Astrocyte (in vitro differentiated cells and primary cell): Measurements from ENCODE around the gene KRT23. TPM values are rescaled to one million over a fixed set of nuclear protein-coding genes. Genes with fewer than 3 reads are reported as not detected.

Experiments used
- DNase-seq: peaks from one replicate; pipeline ENCODE4 v3.0.0-alpha.2; 2010; ENCODE audit warnings: low read depth
- FAIRE-seq: peaks from 2 replicates; lab custom pipeline; 2011; peaks lifted over from hg19 to GRCh38; lab: Jason Lieb, UNC
- H2AFZ ChIP-seq: 2 replicates; pipeline ENCODE4 v1.6.0; 2012; ENCODE audit warnings: low read depth, low read length, inconsistent platforms
- H3K27ac ChIP-seq: 2 replicates; pipeline ENCODE4 v1.5.1; 2011; ENCODE audit warnings: low read depth, low read length, inconsistent platforms
- H3K27me3 ChIP-seq: 2 replicates; pipeline ENCODE4 v1.6.0; 2011; ENCODE audit warnings: low read length, inconsistent platforms; ENCODE audit not compliant: insufficient read depth
- H3K36me3 ChIP-seq: 2 replicates; pipeline ENCODE4 v1.5.1; 2011; ENCODE audit warnings: low read length, inconsistent platforms; ENCODE audit not compliant: insufficient read depth
- H3K4me1 ChIP-seq: 2 replicates; pipeline ENCODE4 v1.5.1; 2011; ENCODE audit warnings: low read length, inconsistent platforms; ENCODE audit not compliant: insufficient read depth
- H3K4me2 ChIP-seq: 2 replicates; pipeline ENCODE4 v1.6.0; 2012; ENCODE audit warnings: low read length, inconsistent platforms
- H3K4me3 ChIP-seq: 2 replicates; pipeline ENCODE4 v1.5.1; 2011; ENCODE audit warnings: low read depth, mild to moderate bottlenecking, low read length, inconsistent platforms; ENCODE audit not compliant: insufficient read depth
- H3K79me2 ChIP-seq: 2 replicates; pipeline ENCODE4 v1.6.0; 2012; ENCODE audit warnings: mild to moderate bottlenecking, low read length, inconsistent platforms; ENCODE audit not compliant: insufficient read depth
- H3K9ac ChIP-seq: 2 replicates; pipeline ENCODE4 v1.6.0; 2012; ENCODE audit warnings: mild to moderate bottlenecking, low read length, inconsistent platforms
- H3K9me3 ChIP-seq: 2 replicates; pipeline ENCODE4 v1.5.1; 2012; ENCODE audit warnings: low read depth, mild to moderate bottlenecking, low read length, inconsistent platforms; ENCODE audit not compliant: insufficient read depth
- H4K20me1 ChIP-seq: 2 replicates; pipeline ENCODE4 v1.6.0; 2012; ENCODE audit warnings: low read length, inconsistent platforms; ENCODE audit not compliant: insufficient read depth
- H3K27ac Mint-ChIP-seq: one replicate; pipeline ENCODE4 v1.8.0; 2021; ENCODE audit warnings: mild to moderate bottlenecking, mixed read lengths; ENCODE audit not compliant: unreplicated experiment
- H3K27me3 Mint-ChIP-seq: one replicate; pipeline ENCODE4 v1.8.0; 2021; ENCODE audit warnings: low read depth, mixed read lengths; ENCODE audit not compliant: unreplicated experiment
- H3K36me3 Mint-ChIP-seq: one replicate; pipeline ENCODE4 v1.8.0; 2021; ENCODE audit warnings: low read depth, mixed read lengths; ENCODE audit not compliant: unreplicated experiment
- H3K4me1 Mint-ChIP-seq: one replicate; pipeline ENCODE4 v1.8.0; 2021; ENCODE audit warnings: low read depth, mixed read lengths; ENCODE audit not compliant: unreplicated experiment
- H3K4me3 Mint-ChIP-seq: one replicate; pipeline ENCODE4 v1.8.0; 2021; ENCODE audit warnings: mild to moderate bottlenecking, moderate library complexity, mixed read lengths; ENCODE audit not compliant: unreplicated experiment
- H3K9me3 Mint-ChIP-seq: one replicate; pipeline ENCODE4 v1.8.0; 2021; ENCODE audit warnings: mild to moderate bottlenecking, mixed read lengths; ENCODE audit not compliant: unreplicated experiment
- CTCF ChIP-seq: IDR thresholded peaks from 2 replicates; pipeline ENCODE4 v1.5.1; 2011; ENCODE audit warnings: low read depth, mild to moderate bottlenecking, inconsistent platforms, low read length, moderate library complexity; ENCODE audit not compliant: insufficient read depth
- EZH2 ChIP-seq: IDR thresholded peaks from 2 replicates; pipeline ENCODE4 v1.6.1; 2012; ENCODE audit warnings: mild to moderate bottlenecking, low read length, inconsistent platforms; ENCODE audit not compliant: insufficient read depth
- total RNA-seq: library from RNA; stranded (reverse); gene quantifications from 2 replicates; pipeline ENCODE4 v1.2.1, GENCODE V29; 2021

KRT23 gene
- total RNA-seq, 1 donor from 2014 or later, result not detected

GRCh38 chr17:40883626-40884334, 53.7 kb downstream of the KRT23 start:
- no peaks in the 10 kb centered on the region for H3K36me3 ChIP-seq
- Mint-ChIP-seq H3K36me3 (no peaks in the 10 kb centered on the region), H3K4me1 (no peaks in the 10 kb centered on the region), H3K27me3 (no peaks in the 10 kb centered on the region), H3K27ac (no peak overlapping the region), H3K9me3 (peaks cover 2% of the 10 kb centered on the region), H3K4me3 (no peak overlapping the region)
- H3K4me3 ChIP-seq, result no peak overlapping the region
- no peak overlapping the region for H3K4me2 ChIP-seq
- FAIRE-seq (no peak), DNase-seq (no peak)
- H3K4me1 ChIP-seq, result no peaks in the 10 kb centered on the region
- no peaks in the 10 kb centered on the region for H4K20me1 ChIP-seq
- H3K9me3 ChIP-seq, result no peaks in the 10 kb centered on the region
- no peak overlapping the region for H3K27ac ChIP-seq
- H3K79me2 ChIP-seq, result no peaks in the 10 kb centered on the region
- TF ChIP-seq EZH2 (no peak), CTCF (no peak)
- H2AFZ ChIP-seq, result no peak overlapping the region
- H3K27me3 ChIP-seq, result peaks cover 8% of the 10 kb centered on the region
- H3K9ac ChIP-seq, result no peak overlapping the region

- Histone ChIP-seq H2AFZ (no peak overlapping the region), H3K79me2 (no peaks in the 10 kb centered on the region), H3K9me3 (no peaks in the 10 kb centered on the region), H3K9ac (no peak overlapping the region), H4K20me1 (no peaks in the 10 kb centered on the region), H3K4me3 (no peak overlapping the region), H3K36me3 (no peaks in the 10 kb centered on the region), H3K4me1 (no peaks in the 10 kb centered on the region), H3K4me2 (no peak overlapping the region), H3K27me3 (peaks cover 6% of the 10 kb centered on the region), H3K27ac (no peak overlapping the region)
- Mint-ChIP-seq H3K4me1 (no peaks in the 10 kb centered on the region), H3K36me3 (no peaks in the 10 kb centered on the region), H3K27me3 (no peaks in the 10 kb centered on the region), H3K4me3 (no peak overlapping the region), H3K9me3 (peaks cover 2% of the 10 kb centered on the region), H3K27ac (no peak overlapping the region)
- DNase-seq (no peak), FAIRE-seq (no peak)
- TF ChIP-seq EZH2 (no peak), CTCF (no peak)
Measured at GRCh38 chr17:40883031-40883430, 54.4 kb downstream of the KRT23 start.

GRCh38 chr17:40879026-40879425, 58.4 kb downstream of the KRT23 start:
- no peak overlapping the region for H3K4me3 Mint-ChIP-seq
- no peak overlapping the region for H3K27ac ChIP-seq
- H3K79me2 ChIP-seq, result no peaks in the 10 kb centered on the region
- no peaks in the 10 kb centered on the region for H4K20me1 ChIP-seq
- H3K9me3 ChIP-seq, result no peaks in the 10 kb centered on the region
- H3K27me3 Mint-ChIP-seq, result no peaks in the 10 kb centered on the region
- H3K4me1 Mint-ChIP-seq, result no peaks in the 10 kb centered on the region
- H2AFZ ChIP-seq, result no peak overlapping the region
- H3K9ac ChIP-seq, result no peak overlapping the region
- no peaks in the 10 kb centered on the region for H3K27me3 ChIP-seq
- H3K9me3 Mint-ChIP-seq, result peaks cover 2% of the 10 kb centered on the region
- no peak overlapping the region for H3K4me2 ChIP-seq
- H3K4me1 ChIP-seq, result no peaks in the 10 kb centered on the region
- FAIRE-seq (no peak), DNase-seq (no peak)
- H3K36me3 Mint-ChIP-seq, result no peaks in the 10 kb centered on the region
- no peak overlapping the region for H3K4me3 ChIP-seq
- TF ChIP-seq CTCF (no peak), EZH2 (no peak)
- no peak overlapping the region for H3K27ac Mint-ChIP-seq
- H3K36me3 ChIP-seq, result no peaks in the 10 kb centered on the region
